Thymus (tissue), 11 donors: ENCODE measurements around the gene ZNF451. TPM values are rescaled to one million over a fixed set of nuclear protein-coding genes. Genes with fewer than 3 reads are reported as not detected.

Experiments
- DNase-seq, 9 donors: peaks; one replicate each; pipeline ENCODE4 v3.0.0-alpha.2; 2013; ENCODE audit warnings: low spot score in 9 of 9, low read depth in 6 of 9, missing footprints in 1 of 9
- H3K27ac ChIP-seq, 2 donors: one replicate each; pipeline ENCODE4 v1.5.1; 2013; ENCODE audit warnings: control low read depth in 1 of 2, low read depth in 1 of 2, low read length in 1 of 2, mild to moderate bottlenecking in 1 of 2, moderate library complexity in 1 of 2
- H3K27me3 ChIP-seq, 2 donors: one replicate each; pipeline ENCODE4 v1.5.1; 2013; ENCODE audit warnings: low read length in 1 of 2; ENCODE audit not compliant: control insufficient read depth in 2 of 2, insufficient read depth in 1 of 2
- H3K36me3 ChIP-seq, 2 donors: one replicate each; pipeline ENCODE4 v1.5.1; 2013; ENCODE audit warnings: low read length in 1 of 2, mild to moderate bottlenecking in 1 of 2, moderate library complexity in 1 of 2; ENCODE audit not compliant: control insufficient read depth in 2 of 2, insufficient read depth in 2 of 2
- H3K4me1 ChIP-seq, 2 donors: one replicate each; pipeline ENCODE4 v1.5.1; 2013; ENCODE audit warnings: low read length in 2 of 2; ENCODE audit not compliant: control insufficient read depth in 2 of 2, insufficient read depth in 2 of 2
- H3K4me3 ChIP-seq, 2 donors: one replicate each; pipeline ENCODE4 v1.5.1; 2013; ENCODE audit warnings: low read length in 2 of 2, control low read depth in 1 of 2, mild to moderate bottlenecking in 1 of 2
- H3K9me3 ChIP-seq, 2 donors: one replicate each; pipeline ENCODE4 v1.5.1; 2013; ENCODE audit warnings: low read length in 1 of 2, mild to moderate bottlenecking in 1 of 2; ENCODE audit not compliant: control insufficient read depth in 2 of 2, insufficient read depth in 1 of 2
- WGBS: extraction: QIAGEN DNeasy Blood & Tissue Kit; methylation state at CpG from one replicate; pipeline ENCODE4 v1.1.7; 2013; 5-methylcytosine and 5-hydroxymethylcytosine counted together
- polyA plus RNA-seq: library from polyadenylated mRNA; stranded (reverse); fragments of 200-250 nt; gene quantifications from one replicate; pipeline ENCODE4 v1.2.3, GENCODE V29; 2013
- total RNA-seq: library from RNA; stranded (reverse); fragments of 120-200 nt; gene quantifications from one replicate; pipeline ENCODE4 v1.2.4, GENCODE V29; 2013
- donor health status: healthy.

The ZNF451 gene
- total and polyA plus RNA-seq, 2 donors: 27.2 to 34.0 TPM

DNA sequence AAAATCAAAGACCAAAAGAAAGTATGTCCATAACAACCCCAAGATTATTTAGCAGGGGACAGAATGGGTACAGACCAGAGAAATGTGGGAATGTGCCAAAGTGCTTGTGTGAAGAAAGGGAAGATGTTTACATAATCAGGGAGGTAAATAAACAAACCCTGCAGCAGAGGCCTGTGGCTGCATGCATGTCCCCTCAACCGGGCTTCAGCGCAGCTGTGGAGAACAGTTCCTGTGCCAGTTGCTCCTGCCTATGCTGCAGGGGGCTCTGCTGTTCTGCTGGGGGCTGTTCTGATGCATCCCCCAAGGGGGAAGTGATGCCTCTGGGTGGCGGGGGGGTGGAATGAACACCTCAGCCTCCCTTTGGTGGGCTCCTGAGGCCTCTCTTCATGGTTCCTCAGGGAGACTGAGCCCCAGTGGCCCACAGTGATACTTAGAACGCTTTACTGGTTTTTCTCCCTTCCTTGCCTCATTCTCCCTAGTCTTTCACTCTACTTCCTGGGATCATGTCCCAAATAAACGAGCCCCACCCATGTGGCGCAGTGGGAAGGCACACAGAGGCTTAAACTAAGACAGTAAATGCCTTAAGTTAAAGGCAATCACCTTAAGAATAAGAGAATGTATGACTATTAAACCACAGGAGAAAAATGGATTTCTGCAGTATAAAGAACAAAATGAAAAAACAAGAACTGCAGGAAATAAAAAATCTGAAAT is 109.1 kb downstream of the ZNF451 start:
- Histone ChIP-seq H3K4me1 (no peaks in the 10 kb centered on the region), H3K27ac (no peak overlapping the region), H3K4me3 (no peak overlapping the region), H3K36me3 (no peaks in the 10 kb centered on the region), H3K27me3 (no peaks in the 10 kb centered on the region), H3K9me3 (no peaks in the 10 kb centered on the region)
- WGBS: 96% methylated on average over 6 of the region's 6 CpGs
- no peak for DNase-seq

DNA sequence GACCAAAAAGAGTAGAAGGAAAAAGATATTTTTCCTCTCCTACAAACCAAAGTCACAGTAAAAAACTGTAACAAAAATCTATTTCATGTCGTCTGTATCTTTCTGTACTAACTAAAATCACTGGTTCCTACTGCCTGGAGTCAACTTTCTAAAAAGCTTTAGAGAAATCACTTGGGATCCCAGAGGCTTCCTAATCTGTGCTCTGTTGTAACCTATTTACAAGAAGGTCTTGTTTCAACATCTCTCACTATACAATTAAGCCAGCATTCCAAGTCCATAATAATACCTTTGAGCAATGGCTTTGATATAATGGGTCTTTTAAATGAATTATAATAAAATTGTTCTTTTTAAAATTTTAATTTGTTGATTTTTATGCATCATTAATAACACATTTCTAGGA is 111.7 kb downstream of the ZNF451 start:
- Histone ChIP-seq H3K9me3 (no peaks in the 10 kb centered on the region), H3K36me3 (no peaks in the 10 kb centered on the region), H3K4me3 (no peak overlapping the region), H3K27ac (no peak overlapping the region), H3K27me3 (no peaks in the 10 kb centered on the region), H3K4me1 (no peaks in the 10 kb centered on the region)
- DNase-seq: no peak
- 99% methylated on average over 1 of the region's 1 CpG for WGBS

DNA sequence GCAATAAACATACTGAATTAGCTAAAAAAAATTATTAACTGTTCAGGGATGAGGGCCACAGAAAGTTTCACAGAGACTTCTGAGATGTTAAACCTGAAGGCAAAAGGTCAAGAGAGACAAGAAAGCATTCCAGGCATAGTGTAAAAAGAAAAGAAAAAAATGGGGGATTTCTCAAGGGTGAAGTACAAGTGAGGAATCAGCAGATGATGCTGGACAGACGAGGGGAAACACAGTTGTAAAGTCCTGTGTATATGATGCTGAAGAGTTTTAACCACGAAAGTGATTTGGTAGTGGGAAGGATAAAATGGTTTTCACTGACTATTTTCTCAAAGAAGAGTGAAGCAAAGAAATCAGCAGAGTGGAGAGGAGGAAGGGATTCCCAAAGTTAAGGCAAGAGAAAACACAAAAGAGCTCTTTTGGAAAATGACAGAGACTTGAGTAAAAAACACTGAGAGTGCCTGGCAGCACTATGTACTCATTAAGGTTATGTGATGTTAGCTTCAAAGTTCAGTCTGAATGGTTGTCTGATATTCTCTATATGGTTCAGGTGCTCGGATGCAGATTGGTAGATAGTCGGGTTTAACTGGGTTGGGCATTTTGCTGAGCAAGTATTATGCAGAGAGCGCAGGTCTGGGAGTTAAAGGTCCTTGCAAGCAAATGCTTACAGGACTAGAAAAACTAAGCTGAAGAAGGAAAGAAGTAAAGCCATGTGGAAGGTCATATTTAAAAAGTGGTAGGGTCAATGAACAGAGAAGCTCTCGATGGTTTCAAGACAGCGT is 115.8 kb downstream of the ZNF451 start:
- Histone ChIP-seq H3K4me1 (no peaks in the 10 kb centered on the region), H3K36me3 (no peaks in the 10 kb centered on the region), H3K27me3 (no peaks in the 10 kb centered on the region), H3K27ac (no peak overlapping the region), H3K4me3 (no peak overlapping the region), H3K9me3 (no peaks in the 10 kb centered on the region)
- 97% methylated on average over 7 of the region's 7 CpGs for WGBS
- DNase-seq: no peak

DNA sequence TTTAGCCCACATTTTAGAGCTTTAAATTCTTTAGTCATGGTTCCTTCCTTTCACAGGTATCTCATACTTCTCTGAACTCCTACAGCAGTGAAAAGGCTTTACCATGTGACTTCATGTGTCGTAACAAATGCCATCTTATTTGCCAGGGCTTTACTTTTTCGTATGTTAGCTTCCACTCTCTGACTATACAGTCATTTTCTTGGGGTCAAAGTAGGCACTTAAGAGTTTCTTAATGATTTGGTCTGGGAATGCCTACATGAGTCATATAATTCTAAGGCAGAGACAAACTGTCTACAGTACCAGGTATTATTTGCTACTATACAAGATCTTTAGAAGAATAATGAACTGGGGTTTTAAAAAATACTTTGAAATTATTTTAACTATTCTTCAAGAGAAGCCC is 117.2 kb downstream of the ZNF451 start:
- Histone ChIP-seq H3K4me3 (no peak overlapping the region), H3K27ac (no peak overlapping the region), H3K27me3 (no peaks in the 10 kb centered on the region), H3K36me3 (no peaks in the 10 kb centered on the region), H3K9me3 (no peaks in the 10 kb centered on the region), H3K4me1 (no peaks in the 10 kb centered on the region)
- DNase-seq: no peak
- WGBS: 95% methylated on average over 2 of the region's 2 CpGs

DNA sequence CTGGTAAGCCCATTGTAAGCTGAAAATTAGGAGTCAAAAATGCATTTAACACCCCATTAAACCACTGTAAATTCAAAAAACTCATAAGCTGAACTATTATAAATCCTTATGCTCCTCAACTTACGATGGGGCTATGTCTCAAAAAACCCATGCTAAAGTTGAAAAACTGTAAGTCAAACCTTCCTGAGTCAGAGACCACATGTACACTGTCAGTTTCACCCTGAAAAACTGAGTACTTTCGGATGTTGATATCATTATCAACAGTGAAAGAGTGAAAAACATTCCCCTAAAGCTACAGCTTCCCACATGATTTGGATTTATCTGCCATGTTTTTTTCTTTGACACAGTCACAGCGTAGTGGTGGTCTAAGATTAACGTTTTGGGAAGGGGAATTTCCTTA is 117.9 kb downstream of the ZNF451 start:
- Histone ChIP-seq H3K36me3 (no peaks in the 10 kb centered on the region), H3K27me3 (no peaks in the 10 kb centered on the region), H3K9me3 (no peaks in the 10 kb centered on the region), H3K27ac (no peak overlapping the region), H3K4me3 (no peak overlapping the region), H3K4me1 (no peaks in the 10 kb centered on the region)
- WGBS: 96% methylated on average over 4 of the region's 4 CpGs
- DNase-seq: no peak

DNA sequence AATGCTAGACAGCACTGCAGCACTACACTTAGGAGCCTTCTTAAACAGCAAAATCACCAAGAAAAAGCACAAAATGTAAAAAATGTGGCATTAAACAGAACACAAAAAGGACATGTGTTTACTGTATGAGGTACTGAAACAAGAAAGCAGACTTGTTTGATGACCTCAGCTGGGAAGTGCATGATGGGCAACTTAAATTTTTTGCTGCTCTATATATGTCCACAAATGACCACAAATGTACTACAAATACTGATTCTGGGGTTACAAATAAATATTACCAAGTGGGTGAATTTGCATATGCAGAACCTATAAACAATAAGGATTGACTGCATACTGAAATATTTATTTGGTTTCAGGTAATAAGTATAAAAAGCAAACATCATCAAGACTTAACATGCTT is 119.0 kb downstream of the ZNF451 start:
- H3K4me1 ChIP-seq: no peaks in the 10 kb centered on the region
- H3K4me3 ChIP-seq: no peak overlapping the region
- H3K36me3 ChIP-seq: no peaks in the 10 kb centered on the region
- no peak for DNase-seq
- H3K27ac ChIP-seq: no peak overlapping the region
- no peaks in the 10 kb centered on the region for H3K9me3 ChIP-seq
- no peaks in the 10 kb centered on the region for H3K27me3 ChIP-seq

DNA sequence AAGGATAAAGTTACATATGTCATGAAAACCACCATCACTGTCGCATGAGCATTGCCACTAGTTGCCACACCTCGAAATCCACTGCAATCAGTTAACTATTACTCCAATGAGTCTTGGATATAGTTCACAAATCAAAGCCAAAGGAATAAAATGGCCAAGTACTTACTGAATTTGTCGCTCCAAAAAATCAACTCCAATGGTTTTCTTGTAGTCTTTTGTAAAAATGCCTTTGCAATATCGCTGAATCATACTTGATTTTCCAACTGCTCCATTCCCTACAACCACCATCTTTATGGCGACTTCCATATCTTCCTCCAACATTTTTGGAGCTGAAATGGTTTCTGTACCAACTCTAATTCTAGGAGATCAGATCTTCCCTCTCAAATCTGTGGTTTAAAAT is 120.1 kb downstream of the ZNF451 start:
- no peak overlapping the region for H3K27ac ChIP-seq

DNA sequence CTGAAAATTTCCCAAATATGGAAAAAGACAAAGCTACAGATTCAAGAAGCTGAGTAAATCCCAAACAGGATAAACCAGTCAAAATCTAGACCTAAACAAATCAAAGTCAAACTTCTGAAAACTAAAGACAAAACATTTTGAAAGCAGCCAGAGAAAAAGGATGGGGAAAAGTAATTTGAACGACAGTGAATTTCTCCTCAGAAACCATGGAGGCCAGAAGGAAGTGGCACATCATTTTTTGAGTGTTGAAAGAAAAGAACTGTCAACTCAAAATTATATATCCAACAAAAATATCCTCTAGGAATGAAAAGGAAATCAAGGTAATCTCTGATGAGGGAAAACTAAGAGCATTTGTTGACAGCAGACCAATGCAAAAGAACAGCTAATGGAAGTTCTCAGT is 125.3 kb downstream of the ZNF451 start:
- no peak overlapping the region for H3K27ac ChIP-seq
- H3K9me3 ChIP-seq: no peaks in the 10 kb centered on the region
- H3K27me3 ChIP-seq: no peaks in the 10 kb centered on the region
- 97% methylated on average over 1 of the region's 1 CpG for WGBS
- no peaks in the 10 kb centered on the region for H3K4me1 ChIP-seq
- no peaks in the 10 kb centered on the region for H3K36me3 ChIP-seq
- H3K4me3 ChIP-seq: no peak overlapping the region
- no peak for DNase-seq

More for the DNA sequence above, 120.1 kb downstream of the ZNF451 start:
- H3K36me3 ChIP-seq: no peaks in the 10 kb centered on the region
- DNase-seq: no peak
- no peaks in the 10 kb centered on the region for H3K9me3 ChIP-seq
- H3K4me3 ChIP-seq: no peak overlapping the region
- WGBS: 98% methylated on average over 5 of the region's 5 CpGs
- H3K27me3 ChIP-seq: no peaks in the 10 kb centered on the region
- H3K4me1 ChIP-seq: no peaks in the 10 kb centered on the region

DNA sequence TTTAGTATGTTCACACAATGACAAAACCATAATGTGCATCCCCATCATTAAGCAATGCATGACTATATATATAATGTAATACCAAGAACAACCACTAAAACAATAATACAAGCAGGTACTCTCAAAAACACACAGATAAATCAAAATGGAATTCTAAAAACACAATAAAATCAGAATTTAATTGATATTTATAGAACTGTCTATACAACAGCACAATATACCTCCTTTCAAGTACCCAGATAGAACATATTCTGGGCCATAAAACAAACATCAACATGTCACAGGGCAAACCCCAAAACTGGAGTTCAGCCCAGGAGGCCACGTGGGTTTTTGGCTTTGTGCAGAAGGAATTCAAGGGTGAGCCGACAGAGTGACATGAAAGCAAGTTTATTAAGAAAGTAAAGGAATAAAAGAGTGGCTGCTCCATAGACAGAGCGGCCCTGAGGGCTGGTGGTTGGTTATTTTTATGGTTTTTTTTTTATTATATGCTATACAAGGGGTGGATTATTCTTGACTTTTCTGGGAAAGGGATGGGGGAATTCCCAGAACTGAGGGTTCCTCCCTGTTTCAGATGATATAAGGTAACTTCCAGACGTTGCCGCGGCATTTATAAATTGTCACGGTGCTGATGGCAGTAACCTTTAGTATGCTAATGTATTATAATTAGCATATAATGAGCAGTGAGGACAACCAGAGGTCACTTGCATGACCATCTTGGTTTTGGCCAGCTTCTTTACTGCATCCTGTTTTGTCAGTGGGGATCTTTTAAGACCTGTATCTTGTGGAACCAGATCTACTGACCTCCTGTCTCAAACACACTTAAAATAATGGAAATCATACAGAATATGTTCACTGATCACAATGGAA is 126.5 kb downstream of the ZNF451 start:
- 93% methylated on average over 7 of the region's 7 CpGs for WGBS
- Histone ChIP-seq H3K27ac (no peak overlapping the region), H3K36me3 (no peaks in the 10 kb centered on the region), H3K4me3 (no peak overlapping the region), H3K9me3 (no peaks in the 10 kb centered on the region), H3K4me1 (peaks cover 0 to 3% of the 10 kb centered on the region in 2 donors), H3K27me3 (no peaks in the 10 kb centered on the region)
- no peak for DNase-seq
